Activated CD4-positive, CD25-positive, alpha-beta regulatory T cell treated with anti-CD3 and anti-CD28 coated beads, Interleukin-2, amount 50 U/mL, for 24 hours (primary cell): Measurements from ENCODE around the gene PIGV.

Experiments
- ATAC-seq, 2 donors: fragments of 150-1000 bp; cut with Tn5 transposase; one replicate each; pipeline ENCODE4 v1.10.0; 2021; ENCODE audit warnings: mild to moderate bottlenecking in 1 of 2, moderate library complexity in 1 of 2

The PIGV gene

DNA sequence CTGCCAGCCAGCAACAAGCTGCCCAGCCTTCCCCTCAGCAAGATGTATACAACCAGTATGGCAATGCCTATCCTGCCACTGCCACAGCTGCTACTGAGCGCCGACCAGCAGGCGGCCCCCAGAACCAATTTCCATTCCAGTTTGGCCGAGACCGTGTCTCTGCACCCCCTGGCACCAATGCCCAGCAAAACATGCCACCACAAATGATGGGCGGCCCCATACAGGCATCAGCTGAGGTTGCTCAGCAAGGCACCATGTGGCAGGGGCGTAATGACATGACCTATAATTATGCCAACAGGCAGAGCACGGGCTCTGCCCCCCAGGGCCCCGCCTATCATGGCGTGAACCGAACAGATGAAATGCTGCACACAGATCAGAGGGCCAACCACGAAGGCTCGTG, 13.3 kb upstream of the PIGV start:
- ATAC-seq = no peak

DNA sequence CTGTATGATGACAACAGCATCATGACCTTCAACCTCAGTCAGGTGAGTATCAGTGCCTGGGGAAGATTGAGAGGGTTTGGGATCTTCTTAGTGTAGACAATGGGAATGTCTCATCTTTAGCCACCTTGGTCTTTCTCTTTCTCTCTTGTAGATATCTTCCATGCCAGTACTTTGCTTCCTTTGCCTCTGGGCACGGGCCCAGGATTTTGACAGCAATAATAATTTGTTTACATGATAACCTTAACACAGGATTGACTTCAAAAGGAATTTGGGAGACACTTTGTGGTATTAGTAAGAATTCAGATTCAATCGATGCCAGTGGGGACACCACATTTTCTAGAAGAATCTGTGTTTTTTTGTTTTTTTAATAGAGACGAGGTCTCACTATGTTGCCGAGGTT, 12.1 kb upstream of the PIGV start:
- no peak for ATAC-seq

DNA sequence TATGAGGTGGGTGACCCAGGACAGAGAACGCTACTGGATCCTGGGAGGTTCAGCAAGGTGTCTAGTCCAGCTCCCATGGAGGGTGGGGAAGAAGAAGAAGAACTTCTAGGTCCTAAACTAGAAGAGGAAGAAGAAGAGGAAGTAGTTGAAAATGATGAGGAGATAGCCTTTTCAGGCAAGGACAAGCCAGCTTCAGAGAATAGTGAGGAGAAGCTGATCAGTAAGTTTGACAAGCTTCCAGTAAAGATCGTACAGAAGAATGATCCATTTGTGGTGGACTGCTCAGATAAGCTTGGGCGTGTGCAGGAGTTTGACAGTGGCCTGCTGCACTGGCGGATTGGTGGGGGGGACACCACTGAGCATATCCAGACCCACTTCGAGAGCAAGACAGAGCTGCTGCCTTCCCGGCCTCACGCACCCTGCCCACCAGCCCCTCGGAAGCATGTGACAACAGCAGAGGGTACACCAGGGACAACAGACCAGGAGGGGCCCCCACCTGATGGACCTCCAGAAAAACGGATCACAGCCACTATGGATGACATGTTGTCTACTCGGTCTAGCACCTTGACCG, 8.6 kb upstream of the PIGV start:
- ATAC-seq = no peak

DNA sequence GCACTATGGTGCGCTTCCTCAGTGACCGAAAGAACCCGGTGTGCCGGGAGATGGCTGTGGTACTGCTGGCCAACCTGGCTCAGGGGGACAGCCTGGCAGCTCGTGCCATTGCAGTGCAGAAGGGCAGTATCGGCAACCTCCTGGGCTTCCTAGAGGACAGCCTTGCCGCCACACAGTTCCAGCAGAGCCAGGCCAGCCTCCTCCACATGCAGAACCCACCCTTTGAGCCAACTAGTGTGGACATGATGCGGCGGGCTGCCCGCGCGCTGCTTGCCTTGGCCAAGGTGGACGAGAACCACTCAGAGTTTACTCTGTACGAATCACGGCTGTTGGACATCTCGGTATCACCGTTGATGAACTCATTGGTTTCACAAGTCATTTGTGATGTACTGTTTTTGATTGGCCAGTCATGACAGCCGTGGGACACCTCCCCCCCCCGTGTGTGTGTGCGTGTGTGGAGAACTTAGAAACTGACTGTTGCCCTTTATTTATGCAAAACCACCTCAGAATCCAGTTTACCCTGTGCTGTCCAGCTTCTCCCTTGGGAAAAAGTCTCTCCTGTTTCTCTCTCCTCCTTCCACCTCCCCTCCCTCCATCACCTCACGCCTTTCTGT, 7.3 kb upstream of the PIGV start:
- ATAC-seq = no peak

DNA sequence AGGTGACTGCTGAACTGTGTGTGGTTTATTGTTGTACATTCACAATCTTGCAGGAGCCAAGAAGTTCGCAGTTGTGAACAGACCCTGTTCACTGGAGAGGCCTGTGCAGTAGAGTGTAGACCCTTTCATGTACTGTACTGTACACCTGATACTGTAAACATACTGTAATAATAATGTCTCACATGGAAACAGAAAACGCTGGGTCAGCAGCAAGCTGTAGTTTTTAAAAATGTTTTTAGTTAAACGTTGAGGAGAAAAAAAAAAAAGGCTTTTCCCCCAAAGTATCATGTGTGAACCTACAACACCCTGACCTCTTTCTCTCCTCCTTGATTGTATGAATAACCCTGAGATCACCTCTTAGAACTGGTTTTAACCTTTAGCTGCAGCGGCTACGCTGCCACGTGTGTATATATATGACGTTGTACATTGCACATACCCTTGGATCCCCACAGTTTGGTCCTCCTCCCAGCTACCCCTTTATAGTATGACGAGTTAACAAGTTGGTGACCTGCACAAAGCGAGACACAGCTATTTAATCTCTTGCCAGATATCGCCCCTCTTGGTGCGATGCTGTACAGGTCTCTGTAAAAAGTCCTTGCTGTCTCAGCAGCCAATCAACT, 6.4 kb upstream of the PIGV start:
- ATAC-seq = peak; percentile 35 to 67

DNA sequence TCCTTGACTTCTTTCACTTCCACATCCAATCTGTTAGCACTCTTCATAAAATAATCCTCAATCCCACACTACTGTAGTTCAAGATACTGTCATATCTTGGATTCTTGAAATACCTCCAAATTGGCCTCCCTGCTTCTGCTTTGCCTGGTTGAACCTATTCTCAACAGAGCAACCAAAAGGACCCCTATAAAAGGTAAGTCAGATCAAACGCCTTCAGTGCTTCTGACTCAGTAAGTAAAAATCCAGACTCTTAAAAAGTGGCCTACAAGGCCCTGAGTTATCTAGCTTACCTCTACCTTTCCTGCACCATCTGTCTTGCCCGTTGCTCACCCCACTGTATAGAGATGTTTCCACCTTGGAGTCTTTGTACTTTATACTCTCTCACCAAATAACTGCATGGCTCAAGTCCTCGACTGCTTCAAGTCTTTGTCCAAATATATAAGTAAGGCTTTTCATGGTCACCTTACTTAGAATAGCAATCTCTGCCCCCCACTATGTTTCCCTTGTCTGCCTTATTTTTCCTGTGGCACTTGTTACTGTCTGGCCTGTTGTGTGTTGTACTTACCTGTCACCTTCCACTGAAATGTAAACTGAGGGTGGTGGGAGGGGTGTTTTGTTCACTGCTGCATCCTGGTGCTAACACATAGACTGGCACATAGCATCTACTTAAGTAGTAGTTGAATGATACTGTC, 5.1 kb upstream of the PIGV start:
- no peak for ATAC-seq

DNA sequence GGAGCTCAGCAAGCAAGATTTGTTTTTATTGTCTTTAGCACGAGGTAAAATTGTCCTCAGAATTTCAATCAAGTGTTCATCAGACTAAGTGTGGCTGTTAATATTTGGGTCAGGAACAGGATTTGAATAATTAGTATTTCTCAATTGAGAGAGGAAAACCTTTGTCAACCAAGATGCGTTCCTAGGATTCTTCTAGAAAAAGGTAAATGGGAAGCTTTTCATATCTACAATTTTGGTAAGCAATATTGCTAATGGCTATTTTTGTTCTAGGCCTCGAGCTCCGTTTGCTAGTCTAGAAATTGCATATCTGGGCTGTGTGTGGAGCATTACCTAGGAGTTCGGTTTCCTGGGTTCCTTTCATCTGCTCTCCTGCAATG, 4.1 kb upstream of the PIGV start:
- ATAC-seq = no peak

DNA sequence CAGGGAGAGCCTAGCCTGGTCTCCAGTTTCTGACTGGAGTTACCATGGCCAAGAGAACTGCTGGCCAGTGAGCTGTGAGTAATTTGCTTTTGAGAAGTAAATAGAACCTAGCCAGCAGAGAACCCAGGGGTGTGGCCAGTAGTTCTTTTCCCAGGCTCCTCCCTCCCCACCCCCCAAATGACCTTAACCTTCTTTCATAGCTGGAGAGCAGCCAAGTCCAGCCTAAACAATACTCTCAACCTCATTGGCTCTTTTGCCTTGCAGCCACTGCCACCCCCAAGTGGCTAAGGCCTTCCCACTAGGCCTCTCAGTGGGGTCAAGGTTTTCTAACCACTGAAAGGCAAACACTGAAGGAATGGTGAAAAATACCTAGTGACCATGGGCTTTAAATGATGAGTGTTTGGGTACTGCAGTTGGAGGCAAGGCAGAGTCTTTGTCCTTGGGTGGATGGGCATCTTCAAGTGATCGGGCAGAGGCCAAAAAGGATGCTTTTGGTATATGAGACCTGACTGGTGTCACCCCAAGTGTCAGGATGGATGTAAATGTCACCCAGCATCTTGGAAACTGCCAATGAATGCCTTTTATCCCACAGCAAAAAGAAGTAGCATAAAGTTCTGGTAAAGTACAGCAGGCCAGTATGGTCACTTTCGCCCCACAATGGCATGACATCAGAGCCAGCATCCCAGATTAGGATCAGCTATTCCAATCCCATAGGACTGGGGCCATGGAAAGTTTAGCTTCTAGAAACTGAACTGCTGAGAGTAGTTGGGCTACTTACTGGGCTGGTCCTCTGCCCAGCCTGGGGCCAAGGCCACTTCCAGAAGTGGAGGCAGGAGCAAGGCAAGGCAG, 3.5 kb upstream of the PIGV start:
- ATAC-seq = no peak

DNA sequence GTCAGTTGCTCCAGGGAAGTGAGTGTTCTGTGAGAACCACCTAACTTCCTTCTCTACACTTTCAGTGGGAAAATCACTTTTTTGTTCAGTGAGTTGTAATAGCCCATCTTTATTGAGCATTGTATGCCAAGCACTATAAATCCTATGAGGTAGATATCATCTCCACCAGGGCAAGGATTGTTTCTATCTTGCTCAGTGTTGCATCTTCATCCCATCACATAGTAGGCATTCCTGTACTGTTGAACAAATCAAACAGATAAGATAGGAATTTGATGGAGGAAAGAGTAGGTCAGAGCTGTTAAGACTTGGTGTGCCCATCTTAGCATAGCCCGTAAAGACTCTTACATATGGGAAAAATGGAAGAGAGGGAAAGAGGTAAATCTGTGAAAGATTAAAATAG, 2.9 kb upstream of the PIGV start:
- no peak for ATAC-seq

DNA sequence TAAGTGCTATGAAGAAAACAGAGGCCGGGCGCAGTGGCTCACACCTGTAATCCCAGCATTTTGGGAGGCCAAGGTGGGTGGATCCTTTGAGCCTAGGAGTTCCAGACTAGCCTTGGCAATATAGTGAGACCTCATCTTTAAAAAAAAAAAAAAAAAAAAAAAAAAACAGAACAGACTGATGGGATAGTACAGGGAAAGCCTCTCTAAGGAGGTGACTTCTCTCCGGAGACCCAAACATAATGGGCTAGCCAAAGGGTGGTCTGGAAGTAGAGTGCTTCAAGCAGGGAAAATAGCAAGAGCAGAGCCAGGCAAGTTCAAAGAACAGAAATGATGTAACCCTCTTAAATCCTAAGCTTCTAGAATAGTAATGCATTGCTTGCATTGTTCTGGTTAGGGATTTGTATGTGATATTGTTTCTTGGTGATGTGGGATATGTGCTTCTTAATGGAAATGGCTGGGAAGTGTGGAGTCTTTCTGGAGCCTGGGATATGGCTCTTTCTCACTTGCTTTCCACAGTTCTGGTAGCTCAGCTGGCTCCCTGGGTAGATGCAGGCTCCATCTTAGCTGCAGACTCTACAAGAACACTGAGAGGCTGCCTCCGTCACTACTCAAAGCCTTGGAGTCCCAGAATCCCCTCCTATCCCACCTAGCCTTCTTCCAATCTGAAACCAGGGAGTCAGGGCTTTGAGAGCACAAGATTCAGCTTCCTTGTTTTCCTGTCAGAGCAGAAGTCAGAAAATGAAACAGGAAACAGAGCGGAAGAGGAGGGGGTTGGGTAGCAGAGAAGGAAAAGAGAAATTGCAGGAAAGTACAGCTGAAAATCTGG, 1.9 kb upstream of the PIGV start:
- no peak for ATAC-seq

DNA sequence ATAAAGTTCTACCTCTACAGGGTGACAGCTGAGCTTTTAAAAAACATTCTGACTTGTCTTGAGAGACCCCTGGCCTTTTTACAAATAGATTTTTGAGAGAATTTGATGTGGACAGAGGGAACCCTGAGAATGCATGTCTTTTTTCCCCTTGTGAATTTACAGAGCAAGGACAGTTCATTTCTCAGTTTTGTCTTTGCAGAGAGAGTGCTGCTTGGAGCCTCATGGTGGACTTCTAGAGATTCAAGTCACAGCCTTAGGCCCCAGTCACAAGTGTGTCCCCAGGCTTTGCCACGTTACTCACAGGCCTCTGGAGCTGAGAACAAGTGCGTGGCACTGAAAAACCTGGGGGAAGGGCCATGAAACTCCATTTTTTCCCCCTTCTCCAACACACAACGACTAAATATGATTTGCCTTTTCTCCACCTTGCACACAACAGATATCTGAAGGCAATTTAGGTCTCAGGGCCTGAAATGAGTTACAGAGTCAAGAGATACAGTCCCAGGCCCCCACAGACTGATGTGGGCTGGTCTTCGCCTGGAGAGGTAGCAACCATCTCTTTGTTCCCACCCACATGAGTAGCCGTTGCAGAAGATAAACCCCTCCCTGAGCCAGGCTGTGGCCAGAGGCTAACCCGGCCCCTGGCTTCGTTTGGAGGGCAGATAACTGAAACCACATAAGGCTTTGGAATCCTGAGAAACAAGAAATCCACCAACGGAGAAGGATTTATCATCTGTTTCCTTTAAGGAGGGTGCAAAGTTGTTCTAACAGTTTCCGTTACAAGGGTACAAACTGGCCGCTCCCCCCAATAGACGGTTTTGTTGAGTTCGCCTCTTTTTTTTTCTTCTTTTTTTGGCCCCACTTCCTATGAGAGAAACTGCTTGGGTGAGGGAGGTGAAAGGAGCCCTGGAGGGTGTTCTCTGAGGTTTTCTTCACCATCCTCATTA, 1.0 kb upstream of the PIGV start:
- ATAC-seq = no peak

DNA sequence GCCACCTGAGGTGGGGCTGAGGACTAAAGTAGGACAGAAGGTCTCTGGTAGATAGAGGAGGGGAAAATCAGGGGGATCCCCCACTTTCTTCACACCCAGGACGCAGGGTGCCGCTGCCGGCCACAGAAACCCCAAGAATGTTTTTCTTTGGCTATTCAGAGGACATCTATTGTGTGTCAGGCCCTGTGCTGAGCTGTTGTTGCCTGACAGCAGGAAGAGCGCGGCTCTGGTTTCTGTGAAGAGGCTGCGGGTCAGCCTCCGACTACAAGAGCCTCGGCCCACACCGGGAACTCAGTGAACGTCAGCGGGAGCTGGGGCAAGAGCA, 407 bp upstream of the PIGV start:
- ATAC-seq = peak; percentile 42 to 44

DNA sequence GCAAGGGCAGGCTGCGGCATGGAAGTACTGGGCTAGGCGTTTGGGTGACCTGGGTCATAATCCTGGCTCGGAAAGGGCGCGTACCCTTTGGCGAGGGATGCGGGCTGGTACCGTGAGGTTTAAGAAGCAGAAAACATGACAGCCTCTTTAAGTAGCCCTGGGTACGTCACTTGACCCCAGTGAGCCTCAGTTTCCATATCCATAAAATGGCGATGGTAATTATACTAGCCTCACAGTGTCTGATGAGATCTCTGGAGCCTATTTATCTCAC, 700 bp downstream of the PIGV start:
- no peak for ATAC-seq

DNA sequence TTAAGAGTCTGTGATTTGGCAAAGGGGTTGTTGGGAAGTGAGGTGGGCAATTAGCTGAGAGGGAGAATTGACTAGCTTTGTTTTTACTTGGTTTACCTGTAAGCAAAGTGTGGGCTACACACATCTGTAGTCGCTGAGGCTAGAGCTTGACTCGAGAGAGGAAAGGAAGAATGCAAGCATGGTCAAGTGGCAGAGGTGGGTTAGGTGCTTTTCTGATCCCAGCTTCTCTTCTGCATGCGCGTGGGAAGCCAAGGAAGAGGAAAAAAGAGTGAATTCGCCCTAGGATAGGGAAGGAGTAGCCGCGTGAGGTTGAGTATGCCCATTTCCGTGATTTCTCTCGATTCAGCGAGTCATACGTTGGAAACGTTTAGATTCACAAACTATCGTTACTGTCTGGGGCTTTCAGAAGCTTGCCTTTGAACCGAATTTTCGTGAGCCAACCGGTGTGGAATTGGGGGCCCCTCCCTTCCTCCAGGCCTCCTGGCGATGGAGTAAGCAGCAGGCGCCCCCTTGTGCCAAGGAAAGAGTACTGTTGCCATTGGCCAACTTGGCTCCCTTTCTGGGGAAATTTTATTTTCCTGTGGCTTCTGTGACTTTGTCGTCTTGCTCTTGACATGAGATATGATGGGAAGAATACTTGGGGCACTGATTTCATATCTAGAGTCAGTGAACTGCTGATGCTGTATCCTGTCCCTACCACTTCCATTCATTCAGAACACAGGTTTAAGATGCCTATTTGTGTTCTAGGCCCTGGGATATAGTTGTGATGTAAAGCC, 1.3 kb downstream of the PIGV start:
- peak; percentile 26 to 34 for ATAC-seq

DNA sequence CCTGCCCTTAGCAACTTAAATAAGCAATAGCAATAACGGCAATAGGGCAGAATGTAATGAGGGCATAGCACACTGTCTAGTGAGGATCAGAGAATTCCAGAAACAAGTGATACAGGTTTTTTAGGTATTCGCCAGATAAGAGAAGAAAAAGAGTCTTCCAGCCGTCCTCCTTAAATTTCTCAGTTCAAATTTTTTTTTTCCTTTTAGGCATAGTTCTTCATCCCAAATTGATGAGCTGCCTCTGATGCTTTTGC, 1.8 kb downstream of the PIGV start:
- ATAC-seq = no peak

DNA sequence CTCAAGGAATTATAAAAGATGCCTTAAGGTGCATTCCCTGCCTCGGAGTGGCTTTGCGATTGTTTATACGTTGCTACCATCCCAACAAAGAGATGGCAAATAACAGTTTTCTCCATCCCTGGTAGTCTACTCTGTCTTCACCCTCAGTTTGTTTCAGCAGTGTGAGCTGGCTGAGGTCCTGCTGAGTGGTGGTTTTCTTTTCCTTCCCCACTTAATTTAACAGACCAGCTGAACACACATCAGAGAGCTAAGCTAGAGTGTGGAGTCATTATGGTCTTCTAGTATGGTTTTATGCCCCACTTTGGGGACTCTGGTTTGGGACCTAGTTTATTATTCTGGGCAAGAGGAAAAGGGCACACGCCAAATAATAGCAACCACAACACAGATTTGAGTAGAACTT, 2.2 kb downstream of the PIGV start:
- ATAC-seq = no peak

DNA sequence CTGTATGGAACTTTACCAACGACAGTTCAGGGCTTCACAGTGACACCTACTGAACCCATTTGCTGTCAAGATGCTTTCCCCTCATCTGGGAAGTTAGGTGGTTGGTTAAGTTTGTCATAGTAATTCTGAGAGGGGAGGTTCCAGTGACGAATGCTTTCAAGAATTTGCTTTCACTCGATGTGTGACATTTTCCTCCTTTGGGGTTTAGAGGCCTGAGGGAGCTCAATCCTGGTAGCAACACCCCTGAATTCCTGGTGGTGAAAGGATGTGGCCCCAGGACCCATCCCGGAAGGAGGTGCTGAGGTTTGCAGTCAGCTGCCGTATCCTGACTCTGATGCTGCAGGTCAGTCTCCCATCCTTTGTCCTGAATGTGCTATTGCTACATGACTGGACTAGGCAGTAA, 2.8 kb downstream of the PIGV start:
- ATAC-seq = peak; percentile 8 to 31

DNA sequence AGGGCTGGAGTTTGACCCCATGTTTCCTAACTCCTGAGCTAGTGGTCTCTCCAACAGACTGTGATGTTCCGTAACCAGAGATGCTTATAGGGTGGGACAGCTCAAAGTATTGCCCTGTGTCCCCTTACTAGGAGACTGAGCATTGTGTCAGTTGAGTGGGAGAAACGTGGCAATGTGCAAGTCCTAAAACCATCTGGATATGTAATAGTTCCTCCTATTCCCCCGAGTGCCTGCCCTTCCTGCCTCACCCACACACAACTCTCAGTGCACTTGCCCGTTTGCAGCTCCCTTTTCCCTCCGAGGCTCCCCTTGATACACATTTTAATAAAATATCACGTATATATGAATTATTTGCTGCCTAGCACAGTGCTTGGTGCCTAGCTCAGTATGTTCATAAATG, 3.4 kb downstream of the PIGV start:
- no peak for ATAC-seq

DNA sequence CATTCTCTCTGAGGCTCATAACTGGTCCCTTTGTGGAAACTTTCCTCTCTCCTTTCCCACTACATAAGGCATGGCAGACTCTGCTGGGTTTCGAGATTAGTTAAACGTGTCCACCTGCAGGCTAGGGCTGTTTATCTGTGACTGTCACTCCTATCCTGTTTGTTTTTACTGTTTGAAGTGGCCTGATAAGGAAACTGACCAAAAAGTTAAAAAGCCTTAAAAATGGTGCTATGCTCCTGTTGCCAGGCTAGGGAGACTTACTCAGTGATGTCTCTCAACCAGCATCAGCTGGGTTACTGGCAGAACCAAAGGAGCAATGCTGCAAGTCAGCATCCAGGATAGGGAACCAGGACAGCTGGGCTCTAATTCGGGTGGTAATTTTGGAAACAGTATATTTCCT, 3.9 kb downstream of the PIGV start:
- ATAC-seq = no peak

DNA sequence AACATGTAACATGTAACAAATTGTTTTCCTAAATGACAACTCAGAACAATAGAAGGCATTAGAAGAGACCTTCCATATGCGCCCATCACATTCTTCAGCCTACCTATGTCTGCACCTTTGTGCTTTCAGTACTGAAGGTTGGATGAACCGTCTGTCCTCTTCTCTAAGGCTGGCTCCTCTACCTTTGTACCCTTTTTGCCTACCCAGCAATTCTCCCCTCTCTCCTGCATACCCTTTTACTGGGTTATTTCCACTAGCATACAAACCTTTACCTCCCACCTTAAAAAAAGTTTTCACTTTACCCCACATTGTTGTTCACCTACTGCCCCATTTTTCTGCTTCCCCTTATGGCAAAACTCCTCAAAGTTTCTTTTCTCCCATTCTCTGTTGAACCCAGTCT, 5.2 kb downstream of the PIGV start:
- ATAC-seq = no peak

DNA sequence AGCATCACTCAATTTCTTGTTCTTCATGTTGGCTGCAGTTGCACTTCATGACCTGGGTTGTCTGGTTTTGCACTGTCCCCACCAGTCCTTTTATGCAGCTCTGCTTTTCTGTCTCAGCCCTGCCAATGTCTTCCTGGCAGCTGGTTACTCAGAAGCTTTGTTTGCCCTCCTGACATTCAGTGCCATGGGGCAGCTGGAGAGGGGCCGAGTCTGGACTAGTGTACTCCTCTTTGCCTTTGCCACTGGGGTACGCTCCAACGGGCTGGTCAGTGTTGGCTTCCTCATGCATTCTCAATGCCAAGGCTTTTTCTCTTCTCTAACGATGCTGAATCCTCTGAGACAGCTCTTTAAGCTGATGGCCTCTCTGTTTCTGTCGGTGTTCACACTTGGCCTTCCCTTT, 6.6 kb downstream of the PIGV start:
- no peak for ATAC-seq
